Nephron progenitor cell (in vitro differentiated cells): ENCODE results near the gene DEPDC7.
"Not testable (repeated sequence)": the region's sequence is repeated elsewhere in the genome, so short reads cannot be mapped to it uniquely, and the experiment has no call there.

Experiments used
- DNase-seq: peaks from one replicate; pipeline ENCODE4 v3.0.0; 2021
- H3K27ac Mint-ChIP-seq: 2 replicates; pipeline ENCODE4 v1.8.0; 2021; ENCODE audit warnings: mild to moderate bottlenecking, moderate library complexity, mixed read lengths
- H3K27me3 Mint-ChIP-seq: 2 replicates; pipeline ENCODE4 v1.8.0; 2021; ENCODE audit warnings: mild to moderate bottlenecking, low read depth, mixed read lengths; ENCODE audit not compliant: poor library complexity
- H3K36me3 Mint-ChIP-seq: 2 replicates; pipeline ENCODE4 v1.8.0; 2021; ENCODE audit warnings: low read depth, mixed read lengths
- H3K4me1 Mint-ChIP-seq: 2 replicates; pipeline ENCODE4 v1.8.0; 2021; ENCODE audit warnings: mixed read lengths
- H3K4me3 Mint-ChIP-seq: 2 replicates; pipeline ENCODE4 v1.8.0; 2021; ENCODE audit warnings: mild to moderate bottlenecking, moderate library complexity, mixed read lengths
- H3K9me3 Mint-ChIP-seq: 2 replicates; pipeline ENCODE4 v1.8.0; 2021; ENCODE audit warnings: mild to moderate bottlenecking, moderate library complexity, mixed read lengths
- CTCF ChIP-seq: fragments of 200-600 bp; sonication (generic); IDR thresholded peaks from 2 replicates; pipeline ENCODE4 v1.5.0; 2021; ENCODE audit warnings: antibody characterized with exemption

Gene DEPDC7

GRCh38 chr11:33015621-33016551, at the start of gene DEPDC7:
DEPDC7 (plus strand) TSS chr11:33015878; CDS start chr11:33015956, 78 bp downstream.
- Mint-ChIP-seq H3K27ac (no peak within 1 kb of the TSS), H3K4me3 (peak within 1 kb of the TSS; percentile 87), H3K36me3 (no peaks in the 10 kb centered on the region), H3K27me3 (peaks cover 15% of the 10 kb centered on the region), H3K4me1 (peaks cover 27% of the 10 kb centered on the region), H3K9me3 (peaks cover 6% of the 10 kb centered on the region)
- DNase-seq: peak; percentile 91
- TF ChIP-seq CTCF: no peak

GRCh38 chr11:32968541-32968940, 47.1 kb upstream of the DEPDC7 start:
- Mint-ChIP-seq H3K9me3 (no peaks in the 10 kb centered on the region), H3K27ac (no peak overlapping the region), H3K4me1 (no peaks in the 10 kb centered on the region), H3K36me3 (peaks cover 78% of the 10 kb centered on the region), H3K4me3 (no peak overlapping the region), H3K27me3 (peaks cover 3% of the 10 kb centered on the region)
- no peak for DNase-seq
- no peak for TF ChIP-seq CTCF

- not testable (repeated sequence) for H3K4me3 Mint-ChIP-seq, H3K4me1 Mint-ChIP-seq, H3K27me3 Mint-ChIP-seq, DNase-seq, H3K9me3 Mint-ChIP-seq, H3K27ac Mint-ChIP-seq
- H3K36me3 Mint-ChIP-seq: peaks cover 69% of the 10 kb centered on the region
These were observed 43.4 kb upstream of the DEPDC7 start for GRCh38 chr11:32972233-32972632.

- Mint-ChIP-seq H3K27me3 (no peaks in the 10 kb centered on the region), H3K27ac (peak overlapping the region; percentile 89), H3K36me3 (peaks cover 72% of the 10 kb centered on the region), H3K9me3 (no peaks in the 10 kb centered on the region), H3K4me3 (no peak overlapping the region), H3K4me1 (no peaks in the 10 kb centered on the region)
- TF ChIP-seq CTCF: no peak
- no peak for DNase-seq
These were observed 42.9 kb upstream of the DEPDC7 start for GRCh38 chr11:32972781-32973180.

GRCh38 chr11:32982626-32983025, 33.1 kb upstream of the DEPDC7 start:
- Mint-ChIP-seq H3K4me1 (no peaks in the 10 kb centered on the region), H3K9me3 (no peaks in the 10 kb centered on the region), H3K36me3 (peaks cover 27% of the 10 kb centered on the region), H3K27ac (peak overlapping the region; percentile 84), H3K27me3 (no peaks in the 10 kb centered on the region), H3K4me3 (no peak overlapping the region)
- DNase-seq: no peak
- TF ChIP-seq CTCF: no peak

GRCh38 chr11:32983506-32983905, 32.2 kb upstream of the DEPDC7 start:
- TF ChIP-seq CTCF: no peak
- no peaks in the 10 kb centered on the region for H3K4me1 Mint-ChIP-seq
- peaks cover 23% of the 10 kb centered on the region for H3K36me3 Mint-ChIP-seq
- H3K9me3 Mint-ChIP-seq: peaks cover 5% of the 10 kb centered on the region
- H3K4me3 Mint-ChIP-seq: no peak overlapping the region
- H3K27me3 Mint-ChIP-seq: no peaks in the 10 kb centered on the region
- peak overlapping the region; percentile 55 for H3K27ac Mint-ChIP-seq
- DNase-seq: no peak
